ENCODE measurements around the gene MTF1.

MTF1 gene

DNA sequence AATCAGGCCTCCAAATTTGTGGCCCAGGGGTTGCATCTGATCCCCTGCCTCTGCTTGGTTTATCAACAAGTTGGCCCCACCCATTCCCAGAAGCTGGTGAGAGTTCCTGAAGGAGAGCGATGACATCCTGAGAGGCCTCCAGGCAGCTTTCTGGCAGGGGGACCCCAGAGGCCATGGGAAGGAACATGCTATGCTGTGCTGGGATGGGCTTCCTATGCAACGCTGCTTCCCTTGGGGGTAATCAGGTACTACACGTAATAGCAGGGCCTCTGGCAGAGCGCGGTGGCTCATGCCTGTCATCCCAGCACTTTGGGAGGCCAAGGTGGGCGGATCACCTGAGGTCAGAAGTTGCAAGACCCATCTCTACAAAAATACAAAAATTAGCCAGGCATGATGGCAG is 8.4 kb upstream of the MTF1 start:
- DNase-seq (ENCODE audit: low read depth), result no peak

DNA sequence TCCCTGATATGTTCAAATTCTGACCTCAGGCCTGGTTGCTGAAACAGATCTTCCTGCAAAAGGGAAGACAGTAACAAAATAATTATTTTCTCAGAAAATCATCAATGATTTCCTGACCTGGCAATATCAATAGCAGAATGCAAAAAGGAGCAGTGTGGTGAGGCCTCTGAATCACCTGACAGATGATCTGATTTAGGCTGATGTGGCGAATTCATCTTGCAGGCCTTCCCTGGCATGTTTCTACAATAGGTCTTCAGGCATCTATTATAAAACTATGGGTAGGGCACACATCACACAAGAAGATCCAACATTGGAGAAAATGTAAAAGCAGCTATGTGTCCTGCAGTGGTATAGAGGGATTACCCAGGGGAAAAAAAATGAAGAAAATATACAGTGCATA is 7.1 kb upstream of the MTF1 start:
- DNase-seq (ENCODE audit: low read depth), result no peak

GRCh38 chr1:37865348-37866120 is 6.1 kb upstream of the MTF1 start:
- no peak for DNase-seq (ENCODE audit: low read depth)

GRCh38 chr1:37862330-37862729 is 2.9 kb upstream of the MTF1 start:
- no peak for DNase-seq (ENCODE audit: low read depth)

DNA sequence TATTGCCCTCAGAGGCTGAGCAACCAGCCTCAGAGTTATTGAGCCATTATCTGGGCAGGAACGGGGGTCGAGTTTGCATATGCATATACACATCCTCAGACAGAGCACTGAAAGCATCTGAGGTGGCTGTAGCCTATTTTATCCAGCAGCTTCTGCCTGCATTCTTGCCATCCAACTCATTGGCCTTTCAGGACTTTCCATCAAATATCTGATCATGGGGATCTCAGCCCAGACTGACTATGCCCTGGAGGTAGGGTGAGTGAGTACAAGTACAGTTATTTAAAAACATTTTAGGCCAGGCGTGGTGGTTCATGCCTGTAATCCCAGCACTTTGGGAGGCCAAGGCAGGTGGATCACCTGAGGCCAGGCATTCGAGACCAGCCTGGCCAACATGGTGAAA is 1.8 kb upstream of the MTF1 start:
- no peak for DNase-seq (ENCODE audit: low read depth)

- DNase-seq (ENCODE audit: low read depth), result no peak
These were observed 914 bp upstream of the MTF1 start for GRCh38 chr1:37860346-37860666.

- no peak for DNase-seq (ENCODE audit: low read depth)
These were observed 373 bp downstream of the MTF1 start for GRCh38 chr1:37858931-37859506.

DNA sequence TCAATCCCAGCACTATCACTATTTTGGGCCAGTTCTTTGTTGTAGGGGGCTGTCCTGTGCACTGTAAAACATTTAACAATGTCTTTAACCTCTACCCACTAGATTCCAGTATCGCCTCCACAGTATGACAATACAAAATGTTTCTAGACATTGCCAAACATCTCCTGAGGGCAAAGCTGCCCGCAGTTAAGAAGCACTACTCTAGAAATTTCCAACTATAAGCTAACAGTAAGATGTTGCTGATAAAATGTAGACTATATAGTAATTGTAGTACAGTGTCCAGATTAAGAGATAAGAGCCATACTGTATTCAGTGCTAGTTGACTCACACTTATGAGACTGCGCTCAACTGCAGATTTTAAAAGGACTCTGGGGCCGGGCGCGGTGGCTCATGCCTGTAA is 5.0 kb downstream of the MTF1 start:
- DNase-seq (ENCODE audit: low read depth), result no peak

- no peak for DNase-seq (ENCODE audit: low read depth)
These were observed 6.2 kb downstream of the MTF1 start for GRCh38 chr1:37853157-37853556.

DNA sequence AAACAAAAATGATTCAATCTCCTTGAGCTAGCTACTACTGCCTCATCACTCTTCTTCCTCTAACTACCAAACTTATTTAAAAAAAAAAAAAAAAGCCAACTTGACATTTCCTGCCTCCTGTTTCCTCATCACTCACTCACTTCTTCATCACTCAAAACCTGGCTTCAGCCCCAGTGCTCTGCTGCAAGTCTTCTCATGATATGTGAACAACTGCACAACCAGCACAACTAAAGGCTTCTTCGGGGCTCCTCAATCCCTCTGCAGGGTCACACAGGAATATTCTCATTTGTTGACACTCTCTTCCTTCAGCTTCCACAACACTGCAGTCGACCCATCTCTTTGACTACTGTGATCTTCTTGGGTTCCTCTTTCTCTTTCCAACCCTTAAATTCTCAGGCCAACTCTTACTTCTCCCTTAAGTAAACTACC is 7.6 kb downstream of the MTF1 start:
- DNase-seq (ENCODE audit: low read depth), result no peak

GRCh38 chr1:37851262-37851661 is 8.1 kb downstream of the MTF1 start:
- no peak for DNase-seq (ENCODE audit: low read depth)

DNA sequence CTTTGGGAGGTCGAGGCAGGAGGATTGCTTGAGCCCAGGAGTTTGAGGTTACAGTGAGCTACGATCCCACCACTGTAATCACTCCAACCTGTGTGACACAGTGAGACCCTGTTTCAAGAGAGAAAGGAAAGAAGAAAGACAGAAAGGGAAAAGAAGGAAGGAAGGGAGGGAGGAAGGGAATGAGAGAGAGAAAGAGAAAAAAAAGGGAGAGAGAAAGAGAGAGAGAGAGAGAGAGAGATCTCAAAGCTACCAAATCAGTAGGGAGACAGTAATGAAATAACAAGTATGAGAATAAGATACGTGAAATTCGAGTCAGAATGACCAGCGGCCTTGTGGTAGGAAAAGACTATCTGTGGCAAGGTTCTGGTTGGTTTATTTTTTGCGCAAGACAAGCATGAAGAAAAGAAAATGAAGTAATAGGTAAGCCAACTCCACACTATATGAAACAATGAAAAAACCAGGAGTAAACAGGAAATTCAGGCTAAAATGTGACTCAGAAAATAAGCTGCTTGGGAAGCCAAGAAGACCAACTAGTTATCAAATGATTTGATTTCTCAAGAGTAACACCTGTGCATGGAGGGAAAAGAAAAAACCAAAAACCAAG is 8.9 kb downstream of the MTF1 start:
- DNase-seq (ENCODE audit: low read depth), result no peak

- DNase-seq (ENCODE audit: low read depth), result no peak
These were observed 9.9 kb downstream of the MTF1 start for GRCh38 chr1:37849480-37849879.

DNA sequence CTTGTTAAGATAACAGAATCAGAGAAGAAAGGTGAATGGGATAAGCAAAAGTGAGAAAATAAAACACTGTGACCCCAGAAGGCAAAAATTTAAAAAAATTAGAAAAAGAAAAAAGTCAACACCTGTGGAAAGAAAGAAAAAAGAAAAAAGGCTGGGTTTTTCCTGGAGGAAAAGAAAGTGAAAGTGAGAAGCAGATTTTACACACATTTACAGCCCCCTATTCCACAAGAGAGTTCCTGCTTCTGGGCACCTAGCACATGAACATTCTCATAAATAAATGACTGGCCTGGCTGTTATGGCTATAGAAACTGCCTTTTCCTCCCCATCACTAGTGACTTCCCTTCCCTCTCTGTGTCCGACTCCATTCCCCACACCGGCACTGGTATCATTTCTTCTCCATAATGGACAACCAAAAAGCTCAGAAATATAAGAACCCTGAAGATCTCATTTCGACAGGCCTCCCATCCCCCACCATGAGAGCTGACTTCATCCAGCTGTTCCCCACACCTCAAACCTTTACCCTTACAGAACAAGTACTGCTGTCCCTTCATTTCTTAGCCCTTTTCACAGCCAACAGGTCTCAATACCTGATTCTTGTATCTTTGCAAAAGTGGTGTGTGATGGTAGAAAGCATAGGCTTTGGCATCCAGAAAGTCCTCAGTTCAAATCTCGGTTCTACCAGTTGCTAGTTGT is 12.6 kb downstream of the MTF1 start:
- no peak for DNase-seq (ENCODE audit: low read depth)

DNA sequence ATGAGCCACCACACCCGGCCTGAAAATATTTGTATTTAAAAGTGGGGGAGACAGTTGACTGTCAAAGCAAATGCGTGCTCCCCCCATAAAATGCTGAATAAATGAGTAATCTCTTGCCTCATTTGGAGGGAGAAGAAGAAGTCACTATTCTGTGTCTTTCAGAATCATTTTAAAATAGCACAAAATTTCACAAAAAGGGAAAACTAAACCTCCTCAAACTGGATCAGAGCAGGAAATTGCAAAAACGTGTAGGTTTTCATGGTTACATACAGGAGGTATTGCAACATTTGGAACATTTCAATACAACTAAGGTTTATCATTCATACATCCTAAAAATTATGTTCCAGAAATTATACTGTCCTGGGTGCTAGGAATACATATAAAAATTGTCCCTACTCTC is 13.6 kb downstream of the MTF1 start:
- no peak for DNase-seq (ENCODE audit: low read depth)

DNA sequence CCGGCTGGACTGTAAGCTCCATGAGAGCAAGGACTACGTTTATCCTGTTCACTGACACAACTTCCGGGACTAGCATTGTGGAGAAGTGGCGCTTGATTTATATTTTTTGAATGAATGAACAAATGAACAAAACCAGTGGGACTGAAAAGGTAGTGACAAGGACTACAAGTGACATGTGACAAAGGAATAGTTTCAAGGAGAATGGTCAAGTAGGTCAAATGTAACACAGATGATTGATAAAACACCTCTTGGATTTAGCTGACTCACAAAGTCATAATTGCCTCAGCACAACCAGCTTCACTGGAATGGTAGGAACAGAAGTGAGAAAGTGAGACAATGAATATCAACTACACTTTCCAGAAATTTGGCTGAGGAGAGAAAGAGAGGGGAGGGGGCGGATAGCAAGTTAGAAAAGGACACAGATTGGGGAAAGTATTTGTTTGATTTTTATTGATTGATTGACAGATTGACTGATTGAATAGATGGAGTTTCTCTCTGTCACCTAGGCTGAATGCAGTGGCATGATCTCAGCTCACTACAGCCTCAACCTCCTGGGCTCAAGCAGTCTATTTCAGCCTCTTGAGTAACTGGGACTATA is 14.2 kb downstream of the MTF1 start:
- no peak for DNase-seq (ENCODE audit: low read depth)

GRCh38 chr1:37844536-37844935 is 14.9 kb downstream of the MTF1 start:
- no peak for DNase-seq (ENCODE audit: low read depth)

- DNase-seq (ENCODE audit: low read depth), result no peak
These were observed 17.7 kb downstream of the MTF1 start for GRCh38 chr1:37841652-37842051.

- DNase-seq (ENCODE audit: low read depth), result no peak
These were observed 18.7 kb downstream of the MTF1 start for GRCh38 chr1:37840711-37841110.

DNA sequence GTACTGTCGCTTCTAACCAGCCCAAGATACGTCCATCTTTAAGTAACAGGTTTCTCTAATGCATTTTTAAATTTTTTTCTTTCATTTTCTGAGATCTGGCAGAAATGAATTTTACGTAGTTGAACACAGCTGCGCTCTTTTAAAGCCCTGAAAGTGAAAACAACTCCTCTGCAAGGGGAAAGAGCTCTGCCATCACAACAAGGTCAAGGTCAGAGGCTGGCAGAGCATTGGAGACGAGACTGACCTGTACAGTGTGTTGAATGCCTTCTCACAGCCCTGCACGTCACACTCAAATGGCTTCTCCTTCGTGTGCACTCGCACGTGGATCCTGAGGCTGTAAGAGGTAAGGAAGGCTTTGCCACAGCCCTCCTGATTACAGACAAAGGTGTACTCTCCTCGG is 19.7 kb downstream of the MTF1 start:
- DNase-seq (ENCODE audit: low read depth), result no peak

GRCh38 chr1:37836788-37837187 is 22.6 kb downstream of the MTF1 start:
- no peak for DNase-seq (ENCODE audit: low read depth)

DNA sequence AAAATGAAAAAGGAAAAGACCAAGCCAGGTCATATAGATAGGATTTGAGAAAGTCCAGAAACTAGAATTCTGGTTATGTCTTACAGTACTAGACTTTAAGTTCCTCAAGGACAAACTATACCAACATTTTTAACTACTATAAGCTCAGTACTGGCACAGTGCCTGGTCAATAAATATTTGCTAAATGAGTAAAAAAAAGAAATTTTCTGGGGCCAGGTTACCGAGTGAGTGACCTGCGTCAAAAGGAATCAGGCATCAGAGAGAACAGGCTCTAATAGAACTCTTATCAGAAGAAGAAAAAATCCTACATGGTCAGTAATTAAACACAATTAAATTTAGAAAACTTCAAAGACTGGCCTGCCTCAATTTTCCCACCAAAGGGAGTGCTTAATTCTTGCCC is 27.6 kb downstream of the MTF1 start:
- DNase-seq (ENCODE audit: low read depth), result no peak

GRCh38 chr1:37831109-37831508 is 28.3 kb downstream of the MTF1 start:
- DNase-seq (ENCODE audit: low read depth), result no peak

All from non-pigmented ciliary epithelial cell (primary cell).